HG02938 (cell line): ENCODE results near the gene LRRC8C.

Experiments used
- ATAC-seq: cut with Tn5 transposase; IDR thresholded peaks from one replicate; pipeline ENCODE4 v1.9.1; 2021; ENCODE audit warnings: mild to moderate bottlenecking, moderate library complexity; ENCODE audit not compliant: unreplicated experiment

LRRC8C gene

GRCh38 chr1:89633248-89633799 lies 404 bp downstream of the LRRC8C start:
- peak; percentile 38 for ATAC-seq

- ATAC-seq: no peak
Observed at GRCh38 chr1:89633800-89634625, 1.1 kb downstream of the LRRC8C start.

DNA sequence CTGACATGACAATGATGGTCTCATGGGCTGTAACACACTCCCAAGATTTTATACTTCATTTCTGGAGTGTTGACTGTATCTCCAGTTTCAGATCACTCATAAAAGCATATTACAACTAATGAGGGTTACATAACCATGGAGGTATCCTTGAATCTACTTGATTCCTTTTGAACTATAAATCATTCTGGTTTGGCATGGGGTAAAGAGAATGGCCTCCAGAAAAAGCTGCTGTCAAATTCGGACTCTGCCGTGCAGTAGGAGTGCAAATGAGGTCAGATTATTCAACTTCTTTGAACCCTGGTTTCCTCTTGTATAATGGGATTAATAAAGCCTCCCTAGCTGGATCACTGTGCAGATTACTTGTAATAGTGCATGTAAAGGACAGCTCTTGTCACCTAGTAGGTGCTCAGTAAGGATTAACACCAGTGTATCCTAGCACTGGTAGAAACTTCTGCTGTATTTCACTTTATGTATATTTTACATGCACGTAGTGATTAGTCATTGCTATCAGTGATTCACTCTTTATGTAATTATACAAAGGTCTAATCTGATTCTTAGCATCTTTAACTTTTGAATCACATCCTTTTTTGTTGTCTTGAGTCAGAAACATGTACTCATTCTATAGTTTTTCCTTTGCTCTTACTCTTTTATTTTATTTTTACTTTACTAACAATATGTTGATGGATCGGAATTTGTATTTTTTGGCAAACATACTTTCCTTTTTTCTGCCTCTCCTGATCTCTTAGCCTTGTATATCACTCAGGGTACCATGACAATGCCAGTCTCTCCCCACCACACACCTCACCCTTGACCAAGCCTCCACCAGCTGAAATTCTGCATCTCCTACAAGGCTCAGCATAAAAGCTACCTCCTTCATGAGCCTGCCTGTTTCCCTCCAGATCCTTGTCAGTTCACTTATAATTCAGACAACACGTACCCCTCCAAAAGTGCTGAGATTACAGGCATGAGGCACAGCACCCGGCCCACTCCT lies 3.2 kb downstream of the LRRC8C start:
- no peak for ATAC-seq

DNA sequence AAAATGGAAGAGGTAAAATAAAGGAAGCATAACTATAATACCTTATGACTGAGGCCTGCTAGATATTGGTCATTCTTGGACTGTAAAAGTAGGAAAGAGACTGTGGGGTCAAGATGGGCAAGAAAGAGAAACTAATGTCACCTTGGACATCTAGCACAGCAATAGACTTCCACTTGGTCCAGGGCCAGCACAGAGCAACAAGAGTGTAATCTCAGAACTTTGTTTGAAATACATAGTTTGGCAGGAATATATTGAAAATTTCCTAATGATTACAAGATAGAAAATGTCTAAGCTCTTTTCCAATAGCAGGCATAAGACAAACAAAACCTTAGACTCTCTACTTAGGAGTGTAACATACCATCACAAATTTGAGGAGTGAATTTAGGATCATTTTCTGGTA lies 4.6 kb downstream of the LRRC8C start:
- ATAC-seq: no peak

DNA sequence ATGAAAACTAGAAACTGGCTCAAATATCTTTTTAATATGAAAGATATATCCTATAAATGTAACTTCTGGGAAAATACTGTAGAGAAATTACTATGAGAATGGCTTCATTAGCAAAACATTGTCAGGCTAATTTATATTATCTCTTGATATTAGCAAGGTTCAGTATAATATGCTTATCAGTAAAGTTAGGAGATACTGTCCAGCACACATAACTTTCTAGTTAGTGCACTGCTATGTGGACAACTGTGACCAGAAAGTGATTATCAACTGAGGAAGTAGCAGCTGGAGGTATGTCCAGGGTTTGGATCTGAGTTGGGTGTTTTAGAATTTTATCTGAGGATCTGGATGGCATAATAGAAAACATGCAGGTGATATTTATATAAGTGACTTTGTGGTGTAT lies 7.5 kb downstream of the LRRC8C start:
- no peak for ATAC-seq

GRCh38 chr1:89641781-89642180 lies 8.9 kb downstream of the LRRC8C start:
- no peak for ATAC-seq

GRCh38 chr1:89643577-89643976 lies 10.7 kb downstream of the LRRC8C start:
- ATAC-seq: no peak

- ATAC-seq: no peak
Observed at GRCh38 chr1:89644119-89644814, 11.3 kb downstream of the LRRC8C start.

DNA sequence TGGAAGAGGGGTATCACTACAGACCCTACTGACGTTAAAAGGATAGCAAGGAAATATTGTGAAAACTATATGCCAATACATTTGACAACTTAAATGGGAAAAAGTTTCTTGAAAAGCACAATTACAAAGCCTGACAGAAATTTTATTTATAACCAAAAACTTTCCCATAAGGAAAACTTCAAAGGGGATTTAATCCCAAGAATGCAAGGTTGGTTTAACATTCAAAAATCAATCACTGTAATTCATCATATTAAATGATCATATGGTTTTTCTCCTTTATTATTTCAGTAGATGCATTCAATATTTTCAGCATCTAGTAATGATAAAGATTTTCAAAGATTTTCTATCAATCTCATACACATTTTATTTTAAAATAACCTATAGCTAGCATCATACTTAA lies 13.3 kb downstream of the LRRC8C start:
- ATAC-seq: no peak

DNA sequence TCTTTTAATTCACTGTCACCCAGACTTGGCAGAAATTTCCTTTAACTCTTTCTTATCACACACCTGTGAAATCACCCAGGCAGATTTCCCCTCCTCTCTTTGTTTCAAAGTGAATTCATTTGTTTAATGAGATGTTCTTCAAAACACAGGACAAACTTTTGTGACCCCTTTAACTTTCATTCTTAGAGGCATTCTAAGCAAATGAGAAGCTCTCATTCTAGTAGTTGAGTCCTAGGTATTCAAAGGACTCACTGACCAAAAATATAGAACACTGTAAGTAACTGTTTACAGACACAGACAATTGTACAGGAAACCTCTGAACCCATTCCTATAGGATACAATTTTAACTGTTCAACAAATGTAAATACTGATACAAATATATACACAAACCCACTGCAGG lies 16.9 kb downstream of the LRRC8C start:
- no peak for ATAC-seq

DNA sequence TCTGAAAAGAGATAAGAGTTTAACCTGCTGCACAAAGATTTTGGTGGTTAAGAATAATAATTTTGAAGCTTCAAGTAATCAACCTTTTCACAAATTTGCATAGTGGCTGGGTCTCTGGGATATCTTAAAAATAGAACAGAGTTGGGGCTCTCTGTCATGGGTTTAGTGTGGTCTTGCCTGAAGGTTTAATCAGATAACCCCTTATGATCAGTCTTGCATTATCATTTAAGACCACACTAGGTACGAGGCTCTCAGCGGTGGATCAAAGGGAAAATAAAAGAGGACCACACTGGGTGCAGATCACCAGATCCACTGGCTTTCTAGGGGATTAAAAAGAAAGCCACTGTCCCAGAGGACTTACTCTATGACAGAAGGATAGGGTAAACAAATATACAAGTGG lies 19.5 kb downstream of the LRRC8C start:
- ATAC-seq: no peak

GRCh38 chr1:89657886-89658285 lies 25.0 kb downstream of the LRRC8C start:
- ATAC-seq: peak; percentile 79

GRCh38 chr1:89659322-89660081 lies 26.6 kb downstream of the LRRC8C start:
- ATAC-seq: no peak

GRCh38 chr1:89660224-89661061 lies 27.5 kb downstream of the LRRC8C start:
- ATAC-seq: no peak

- no peak for ATAC-seq
Observed at GRCh38 chr1:89665941-89666340, 33.0 kb downstream of the LRRC8C start.

DNA sequence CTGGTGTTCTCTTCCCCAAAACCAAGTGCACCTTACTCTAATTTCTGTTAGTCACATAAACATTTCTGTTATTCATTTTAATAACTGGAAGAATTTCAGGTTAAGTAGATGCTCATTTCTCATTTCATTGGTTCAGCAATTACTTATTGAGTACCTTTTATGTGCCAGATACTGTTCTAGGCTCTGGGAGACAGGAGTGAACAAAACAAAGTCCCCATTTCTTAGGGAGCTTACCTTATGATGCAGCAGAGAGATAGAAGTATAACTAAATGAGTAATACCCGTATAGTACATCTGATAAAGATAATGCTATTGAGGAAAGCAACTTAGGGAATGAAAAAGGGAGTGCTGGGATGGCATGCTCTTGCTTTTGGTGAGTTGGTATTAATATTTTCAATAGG lies 33.7 kb downstream of the LRRC8C start:
- ATAC-seq: no peak

DNA sequence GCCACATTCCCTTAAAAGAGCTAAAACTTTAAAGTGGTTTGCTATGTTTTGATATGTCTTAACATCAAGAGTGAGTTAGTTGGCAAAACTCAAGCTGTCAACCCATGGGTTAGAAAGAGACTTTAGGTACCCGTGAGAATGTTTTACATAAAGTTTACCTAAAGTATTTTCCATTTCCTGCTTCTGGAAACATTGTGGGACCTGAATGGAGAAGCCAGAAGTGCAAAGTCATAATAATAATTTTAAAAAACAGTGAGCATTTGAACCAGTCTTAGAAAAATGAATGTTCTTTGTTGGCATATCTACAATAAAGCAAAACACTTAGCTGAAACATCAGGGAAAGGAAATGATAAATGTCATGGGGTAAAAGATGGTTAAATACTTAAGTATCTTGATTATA lies 34.8 kb downstream of the LRRC8C start:
- ATAC-seq: no peak

- ATAC-seq: no peak
Observed at GRCh38 chr1:89668961-89669360, 36.0 kb downstream of the LRRC8C start.

DNA sequence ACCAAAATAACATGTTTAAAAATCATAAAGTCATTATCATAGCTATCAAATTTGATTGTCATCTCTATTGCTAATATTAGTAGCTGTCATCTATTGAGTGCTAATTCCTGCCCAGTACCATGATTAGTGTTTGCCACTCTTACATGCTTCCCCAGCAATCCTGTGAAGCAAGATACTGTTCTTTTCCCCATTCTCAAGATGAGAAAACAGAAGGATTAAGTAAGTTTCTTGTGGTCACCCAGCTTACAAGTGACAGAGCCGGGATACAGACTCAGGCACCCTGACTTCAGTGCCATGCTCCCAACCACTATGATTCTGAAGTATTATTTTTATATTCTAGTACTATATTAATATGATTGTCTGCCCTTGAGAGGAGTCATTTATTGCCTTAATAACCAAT lies 36.5 kb downstream of the LRRC8C start:
- ATAC-seq: no peak
